ENCODE results near the gene TMPRSS4.
"Not testable (repeated sequence)": the region's sequence is repeated elsewhere in the genome, so short reads cannot be mapped to it uniquely, and the experiment has no call there.

The TMPRSS4 gene

DNA sequence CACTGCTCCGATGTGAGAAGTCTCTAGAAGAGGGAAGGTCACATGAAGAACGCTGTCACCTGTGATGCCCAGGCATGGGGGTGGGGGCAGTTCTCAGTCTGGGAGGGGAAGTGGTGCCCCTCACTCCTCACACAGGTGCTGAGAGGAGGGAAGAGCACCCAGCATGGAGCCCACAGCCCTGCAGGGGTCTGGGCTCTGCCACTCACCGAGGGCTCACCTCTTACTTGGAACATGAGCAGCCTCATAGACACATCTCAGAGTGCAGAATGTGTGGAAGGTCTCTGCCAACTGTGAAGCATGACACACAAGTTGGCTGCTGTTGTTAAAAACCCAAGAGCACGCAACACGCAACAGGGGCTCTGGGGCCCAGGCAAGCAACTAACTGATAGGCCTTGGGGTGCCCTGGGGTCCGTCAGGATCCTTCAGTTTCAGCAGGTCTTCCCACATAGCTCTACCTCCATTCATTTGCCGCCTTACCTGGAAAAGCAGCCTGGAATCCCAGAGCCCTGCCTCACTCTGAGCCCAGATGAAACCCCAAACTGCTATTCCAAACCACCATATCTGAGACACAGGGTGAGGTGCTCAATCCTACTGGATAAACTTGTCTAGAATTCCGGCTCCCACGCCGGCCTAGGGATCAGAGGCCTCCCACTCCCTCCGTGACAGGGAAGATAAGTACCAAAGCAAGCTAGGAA is 17.5 kb upstream of the TMPRSS4 start:
- no peaks in the 10 kb centered on the region for H3K27me3 ChIP-seq
- H3K9me3 ChIP-seq: no peaks in the 10 kb centered on the region
- H3K4me1 ChIP-seq: no peaks in the 10 kb centered on the region
- DNase-seq: no peak
- TF ChIP-seq, protein P1, sequence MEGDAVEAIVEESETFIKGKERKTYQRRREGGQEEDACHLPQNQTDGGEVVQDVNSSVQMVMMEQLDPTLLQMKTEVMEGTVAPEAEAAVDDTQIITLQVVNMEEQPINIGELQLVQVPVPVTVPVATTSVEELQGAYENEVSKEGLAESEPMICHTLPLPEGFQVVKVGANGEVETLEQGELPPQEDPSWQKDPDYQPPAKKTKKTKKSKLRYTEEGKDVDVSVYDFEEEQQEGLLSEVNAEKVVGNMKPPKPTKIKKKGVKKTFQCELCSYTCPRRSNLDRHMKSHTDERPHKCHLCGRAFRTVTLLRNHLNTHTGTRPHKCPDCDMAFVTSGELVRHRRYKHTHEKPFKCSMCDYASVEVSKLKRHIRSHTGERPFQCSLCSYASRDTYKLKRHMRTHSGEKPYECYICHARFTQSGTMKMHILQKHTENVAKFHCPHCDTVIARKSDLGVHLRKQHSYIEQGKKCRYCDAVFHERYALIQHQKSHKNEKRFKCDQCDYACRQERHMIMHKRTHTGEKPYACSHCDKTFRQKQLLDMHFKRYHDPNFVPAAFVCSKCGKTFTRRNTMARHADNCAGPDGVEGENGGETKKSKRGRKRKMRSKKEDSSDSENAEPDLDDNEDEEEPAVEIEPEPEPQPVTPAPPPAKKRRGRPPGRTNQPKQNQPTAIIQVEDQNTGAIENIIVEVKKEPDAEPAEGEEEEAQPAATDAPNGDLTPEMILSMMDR (IDR thresholded peaks at IDR 0.05; ENCODE audit: low read depth, low read length): no peak
- H3K36me3 ChIP-seq: no peaks in the 10 kb centered on the region
- no peak overlapping the region for H3K4me3 ChIP-seq (ENCODE audit: low read depth, low read length)

DNA sequence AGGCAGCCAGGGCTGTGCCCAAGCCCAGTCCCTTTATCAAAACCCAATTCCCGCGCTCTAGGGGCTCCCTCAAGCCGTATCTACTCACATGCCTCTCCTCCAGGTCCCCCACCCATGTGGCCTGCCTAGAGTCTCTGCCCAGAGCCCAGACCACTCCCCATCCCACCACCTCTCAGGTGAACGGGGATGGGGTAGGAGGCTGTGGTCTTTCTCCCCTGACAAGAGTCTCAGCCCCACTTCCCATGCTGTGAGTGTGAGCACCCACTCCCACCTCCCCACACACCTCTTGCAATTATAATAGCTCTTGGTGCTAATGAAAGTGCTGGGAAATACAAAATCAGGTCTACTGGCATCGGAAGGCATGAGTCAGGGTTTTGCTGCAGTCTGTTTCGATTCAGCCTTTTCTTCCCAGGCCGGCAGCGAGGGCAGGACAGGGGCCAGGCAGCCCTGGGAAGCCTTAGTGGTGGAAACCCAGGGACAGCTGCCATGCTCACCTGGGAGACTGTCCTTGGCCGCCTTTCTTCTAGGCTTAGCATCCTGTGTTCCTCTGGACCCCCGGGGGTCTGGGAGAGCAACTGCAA is 16.7 kb upstream of the TMPRSS4 start:
- Histone ChIP-seq H3K4me3 (ENCODE audit: low read depth, low read length) (no peak overlapping the region), H3K27me3 (no peaks in the 10 kb centered on the region), H3K4me1 (no peaks in the 10 kb centered on the region), H3K36me3 (no peaks in the 10 kb centered on the region), H3K9me3 (no peaks in the 10 kb centered on the region)
- TF ChIP-seq, protein P1 (IDR thresholded peaks at IDR 0.05; ENCODE audit: low read depth, low read length): no peak
- DNase-seq: no peak

DNA sequence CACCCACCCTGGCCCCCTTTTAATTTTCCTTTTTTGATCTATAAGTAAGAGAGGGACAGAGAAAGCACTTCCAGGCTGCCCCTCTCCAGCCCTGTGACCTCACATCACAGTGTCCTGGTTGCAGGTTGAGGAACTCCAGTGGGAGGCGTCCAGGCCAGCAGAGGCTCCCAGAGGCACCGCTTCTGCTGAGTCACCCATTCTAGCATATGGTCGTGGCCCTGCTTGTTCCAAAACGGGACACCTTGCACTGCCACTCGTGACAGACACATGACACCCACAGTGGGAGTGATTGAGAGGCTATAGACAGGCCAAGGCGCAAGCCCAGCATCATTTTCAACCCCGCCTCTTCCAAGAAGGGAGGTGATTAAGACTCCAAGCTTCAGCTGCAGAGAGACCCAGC is 16.0 kb upstream of the TMPRSS4 start:
- no peak overlapping the region for H3K4me3 ChIP-seq (ENCODE audit: low read depth, low read length)
- H3K36me3 ChIP-seq: no peaks in the 10 kb centered on the region
- H3K4me1 ChIP-seq: no peaks in the 10 kb centered on the region
- TF ChIP-seq, protein P1 (IDR thresholded peaks at IDR 0.05; ENCODE audit: low read depth, low read length): no peak
- no peaks in the 10 kb centered on the region for H3K9me3 ChIP-seq
- DNase-seq: no peak
- H3K27me3 ChIP-seq: no peaks in the 10 kb centered on the region

DNA sequence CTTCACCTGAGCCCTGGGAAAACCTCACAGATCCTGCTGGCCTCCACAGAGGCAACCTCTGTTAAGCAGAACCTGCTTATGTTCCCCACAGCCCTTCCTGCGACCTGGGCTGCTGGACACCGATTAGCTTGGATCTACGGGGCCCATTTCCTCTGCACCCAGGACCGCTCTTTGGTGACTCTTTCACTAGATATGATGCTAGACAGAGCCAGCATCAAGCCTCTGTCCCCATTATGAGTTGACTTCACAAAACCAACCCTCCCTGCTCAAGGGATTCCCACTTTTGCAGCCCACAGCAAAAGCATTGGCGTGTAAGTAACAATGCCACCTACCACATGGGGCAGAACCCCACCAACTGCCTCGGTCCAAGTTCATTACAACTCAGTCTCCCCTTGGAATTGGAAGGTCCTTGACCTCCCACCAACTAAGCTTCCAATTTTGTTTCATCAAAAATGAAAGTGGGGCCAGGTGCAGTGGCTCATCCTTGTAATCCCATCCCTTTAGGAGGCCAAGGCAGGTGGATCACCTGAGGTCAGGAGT is 15.2 kb upstream of the TMPRSS4 start:
- H3K27me3 ChIP-seq: no peaks in the 10 kb centered on the region
- H3K4me3 ChIP-seq (ENCODE audit: low read depth, low read length): no peak overlapping the region
- no peak for DNase-seq
- no peaks in the 10 kb centered on the region for H3K4me1 ChIP-seq
- no peaks in the 10 kb centered on the region for H3K36me3 ChIP-seq
- TF ChIP-seq, protein P1 (IDR thresholded peaks at IDR 0.05; ENCODE audit: low read depth, low read length): no peak
- H3K9me3 ChIP-seq: no peaks in the 10 kb centered on the region

DNA sequence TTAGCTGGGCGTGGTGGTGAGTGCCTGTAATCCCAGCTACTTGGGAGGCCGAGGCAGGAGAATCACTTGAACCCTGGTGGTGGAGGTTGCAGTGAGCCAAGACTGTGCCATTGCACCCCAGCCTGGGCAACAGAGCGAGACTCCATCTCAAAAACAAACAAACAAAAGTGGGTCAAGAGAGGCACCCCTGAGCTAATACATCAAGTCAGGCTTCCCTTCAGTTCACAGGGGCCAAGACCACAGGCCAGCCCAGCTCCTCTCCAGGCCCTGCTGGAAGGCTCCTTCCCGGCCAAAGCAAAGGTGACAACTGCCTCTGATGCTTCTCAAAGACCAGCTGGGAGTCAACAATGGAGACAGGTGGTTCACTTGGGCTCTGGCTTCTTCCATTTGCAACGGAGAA is 14.7 kb upstream of the TMPRSS4 start:
- H3K4me1 ChIP-seq; H3K27me3 ChIP-seq; H3K4me3 ChIP-seq (ENCODE audit: low read depth, low read length); H3K9me3 ChIP-seq; DNase-seq; H3K36me3 ChIP-seq: not testable (repeated sequence)

DNA sequence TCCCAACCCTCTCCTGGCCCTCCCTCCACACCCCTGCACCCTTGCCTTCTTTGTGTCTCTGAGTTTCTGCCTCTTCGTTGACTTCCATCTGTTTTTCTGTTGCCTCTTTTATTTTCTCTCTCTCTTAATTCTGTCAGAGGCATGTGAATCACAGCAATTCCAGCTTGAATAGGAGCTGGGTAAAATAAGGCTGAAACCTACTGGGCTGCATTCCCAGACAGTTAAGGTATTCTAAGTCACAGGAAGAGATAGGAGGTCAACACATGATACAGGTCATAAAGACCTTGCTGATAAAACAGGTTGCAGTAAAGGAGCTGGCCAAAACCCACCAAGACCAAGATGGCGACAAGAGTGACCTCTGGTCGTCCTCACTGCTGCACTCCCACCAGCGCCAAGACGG is 14.2 kb upstream of the TMPRSS4 start:
- H3K9me3 ChIP-seq; H3K4me1 ChIP-seq; H3K27me3 ChIP-seq; H3K4me3 ChIP-seq (ENCODE audit: low read depth, low read length); H3K36me3 ChIP-seq; DNase-seq: not testable (repeated sequence)

DNA sequence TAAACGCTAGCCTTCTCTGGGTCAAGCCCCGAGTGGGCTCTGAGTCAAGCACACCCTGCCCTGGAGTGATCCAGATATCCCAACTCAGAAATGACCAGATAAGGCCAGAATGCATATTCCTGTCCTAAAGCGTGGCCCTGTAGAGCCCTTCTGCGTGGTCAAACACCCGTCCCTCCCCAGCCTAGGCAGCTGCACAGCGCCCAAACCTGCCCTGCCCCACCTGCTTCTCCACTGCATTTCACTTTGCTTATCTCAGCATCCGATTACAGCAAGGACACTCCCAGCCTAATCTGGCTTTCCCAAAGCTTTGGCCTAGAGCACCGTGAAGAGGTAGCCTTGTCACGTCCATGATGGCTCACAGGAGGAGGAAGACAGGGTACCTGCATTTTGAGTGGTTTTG is 11.9 kb upstream of the TMPRSS4 start:
- Histone ChIP-seq H3K36me3 (no peaks in the 10 kb centered on the region), H3K27me3 (no peaks in the 10 kb centered on the region), H3K4me1 (no peaks in the 10 kb centered on the region), H3K4me3 (ENCODE audit: low read depth, low read length) (no peak overlapping the region), H3K9me3 (no peaks in the 10 kb centered on the region)
- TF ChIP-seq, protein P1 (IDR thresholded peaks at IDR 0.05; ENCODE audit: low read depth, low read length): no peak
- no peak for DNase-seq

All from BE2C (cell line).